ENCODE data around the gene LDLRAD4. TPM values are rescaled to one million over a fixed set of nuclear protein-coding genes. Genes with fewer than 3 reads are reported as not detected.

Gene LDLRAD4
- total RNA-seq, 1 experiment from 2014 or later, result 1.7 TPM

DNA sequence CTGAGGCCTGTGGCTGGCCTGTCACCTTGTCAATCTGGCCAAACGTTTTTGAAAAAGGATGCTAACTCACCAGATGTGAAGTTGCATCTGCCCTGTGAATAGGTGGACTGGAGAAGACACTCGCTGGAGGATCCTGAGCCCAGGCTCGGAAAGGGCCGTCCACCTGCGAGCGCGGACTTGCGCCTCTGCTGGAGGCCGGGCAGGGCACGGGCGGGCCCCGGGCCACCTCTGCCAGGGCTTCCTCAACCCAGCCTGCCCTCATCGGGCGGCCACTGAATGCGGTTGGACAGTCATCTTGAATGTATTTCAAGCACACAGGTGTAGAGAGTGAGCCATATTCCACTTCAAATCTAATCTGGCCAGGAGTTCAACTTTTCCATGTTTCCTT is 423.9 kb downstream of the LDLRAD4 start:
- no peaks in the 10 kb centered on the region for H3K79me2 ChIP-seq (ENCODE audit: low read depth)
- no peak overlapping the region for H2AFZ ChIP-seq
- H3K4me2 ChIP-seq, result no peak overlapping the region
- POLR2A ChIA-PET (ENCODE audit: unreplicated experiment), result no interaction called here
- BruUV-seq (replicated peaks), result no TSS peak
- CTCF ChIA-PET, result no interaction called here
- H3K9me2 ChIP-seq (ENCODE audit: insufficient read depth), result no peaks in the 10 kb centered on the region
- peaks cover 22% of the 10 kb centered on the region for H3K27me3 ChIP-seq (ENCODE audit: insufficient read depth, low read depth)
- H3K36me3 ChIP-seq (ENCODE audit: low read depth), result no peaks in the 10 kb centered on the region
- no peaks in the 10 kb centered on the region for H4K20me1 ChIP-seq (ENCODE audit: insufficient read depth)
- H3K27ac ChIP-seq, result no peak overlapping the region
- no peaks in the 10 kb centered on the region for H3K4me1 ChIP-seq (replicated peaks; ENCODE audit: insufficient read depth)
- intact Hi-C loops (cut with micrococcal nuclease; ENCODE audit: unreplicated experiment), result no loop called here
- TF ChIP-seq EZH2 (IDR thresholded peaks at IDR 0.05; ENCODE audit: low read depth), result no peak
- TF ChIP-seq CTCF (conservative IDR thresholded peaks at IDR 0.05), result no peak
- H3K4me3 ChIP-seq, result no peak overlapping the region
- H3K9me3 ChIP-seq (ENCODE audit: insufficient read depth, low read depth), result no peaks in the 10 kb centered on the region
- no peaks in the 10 kb centered on the region for H3F3A ChIP-seq (ENCODE audit: insufficient read depth, low read depth)
- DNase-seq, result no peak

DNA sequence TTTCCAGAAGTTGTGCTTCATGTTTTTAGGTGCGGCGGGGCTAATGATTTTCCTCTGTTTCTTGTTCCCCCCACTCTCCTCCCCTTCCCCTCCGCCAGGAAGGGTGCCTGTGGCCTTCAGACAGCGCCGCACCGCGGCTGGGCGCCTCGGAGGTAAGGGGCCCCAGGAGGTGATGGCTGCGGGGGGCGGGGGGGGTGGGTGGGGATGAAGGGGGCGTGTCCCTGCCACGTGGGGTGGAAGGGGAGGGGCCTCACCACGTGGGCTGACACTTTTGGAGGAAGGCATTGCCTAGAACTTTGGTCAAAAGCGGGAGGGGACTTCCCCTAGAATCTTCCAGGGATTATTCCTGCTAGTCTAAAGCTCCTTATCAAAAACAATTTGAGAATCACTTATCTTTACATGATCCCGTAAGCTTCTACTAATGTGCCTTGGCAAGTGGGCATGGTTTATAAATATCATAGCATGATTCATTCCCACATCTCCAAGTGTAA is 424.7 kb downstream of the LDLRAD4 start:
- Histone ChIP-seq H3K4me1 (replicated peaks; ENCODE audit: insufficient read depth) (no peaks in the 10 kb centered on the region), H2AFZ (no peak overlapping the region), H3F3A (ENCODE audit: insufficient read depth, low read depth) (no peaks in the 10 kb centered on the region), H3K4me3 (no peak overlapping the region), H3K9me2 (ENCODE audit: insufficient read depth) (no peaks in the 10 kb centered on the region), H4K20me1 (ENCODE audit: insufficient read depth) (no peaks in the 10 kb centered on the region), H3K9me3 (ENCODE audit: insufficient read depth, low read depth) (no peaks in the 10 kb centered on the region), H3K27me3 (ENCODE audit: insufficient read depth, low read depth) (peaks cover 19% of the 10 kb centered on the region), H3K79me2 (ENCODE audit: low read depth) (no peaks in the 10 kb centered on the region), H3K4me2 (no peak overlapping the region), H3K27ac (no peak overlapping the region), H3K36me3 (ENCODE audit: low read depth) (no peaks in the 10 kb centered on the region)
- ChIA-PET CTCF (no interaction called here), POLR2A (ENCODE audit: unreplicated experiment) (no interaction called here)
- no peak for DNase-seq
- no TSS peak for BruUV-seq (replicated peaks)
- intact Hi-C loops (cut with micrococcal nuclease; ENCODE audit: unreplicated experiment), result no loop called here
- no peak for TF ChIP-seq EZH2 (IDR thresholded peaks at IDR 0.05; ENCODE audit: low read depth)
- no peak for TF ChIP-seq CTCF (conservative IDR thresholded peaks at IDR 0.05)

DNA sequence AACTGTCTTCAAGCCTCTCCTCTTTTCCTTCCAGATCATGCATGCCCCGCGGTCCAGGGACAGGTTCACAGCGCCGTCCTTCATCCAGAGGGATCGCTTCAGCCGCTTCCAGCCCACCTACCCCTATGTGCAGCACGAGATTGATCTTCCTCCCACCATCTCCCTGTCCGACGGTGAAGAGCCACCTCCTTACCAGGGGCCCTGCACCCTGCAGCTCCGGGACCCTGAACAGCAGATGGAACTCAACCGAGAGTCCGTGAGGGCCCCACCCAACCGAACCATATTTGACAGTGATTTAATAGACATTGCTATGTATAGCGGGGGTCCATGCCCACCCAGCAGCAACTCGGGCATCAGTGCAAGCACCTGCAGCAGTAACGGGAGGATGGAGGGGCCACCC is 426.5 kb downstream of the LDLRAD4 start:
- CTCF ChIA-PET, result no interaction called here
- H3K4me1 ChIP-seq (replicated peaks; ENCODE audit: insufficient read depth), result no peaks in the 10 kb centered on the region
- BruUV-seq (replicated peaks), result no TSS peak

More for the DNA sequence above, 426.5 kb downstream of the LDLRAD4 start:
- Histone ChIP-seq H3K27ac (no peak overlapping the region), H3K79me2 (ENCODE audit: low read depth) (no peaks in the 10 kb centered on the region), H3K36me3 (ENCODE audit: low read depth) (no peaks in the 10 kb centered on the region), H3F3A (ENCODE audit: insufficient read depth, low read depth) (no peaks in the 10 kb centered on the region), H3K9me3 (ENCODE audit: insufficient read depth, low read depth) (no peaks in the 10 kb centered on the region), H3K27me3 (ENCODE audit: insufficient read depth, low read depth) (0 out of 2 replicates have a peak, but pooled peaks cover 8% of the 10 kb centered on the region), H4K20me1 (ENCODE audit: insufficient read depth) (no peaks in the 10 kb centered on the region), H3K4me3 (no peak overlapping the region), H2AFZ (no peak overlapping the region), H3K4me2 (no peak overlapping the region), H3K9me2 (ENCODE audit: insufficient read depth) (no peaks in the 10 kb centered on the region)
- intact Hi-C loops (cut with micrococcal nuclease; ENCODE audit: unreplicated experiment), result no loop called here
- DNase-seq, result no peak
- POLR2A ChIA-PET (ENCODE audit: unreplicated experiment), result no interaction called here
- TF ChIP-seq CTCF (conservative IDR thresholded peaks at IDR 0.05), result no peak
- TF ChIP-seq EZH2 (IDR thresholded peaks at IDR 0.05; ENCODE audit: low read depth), result no peak

All from PC-9 (cell line).